HepG2 (cell line): Measurements from ENCODE around the gene NDUFA13. TPM values are rescaled to one million over a fixed set of nuclear protein-coding genes. Genes with fewer than 3 reads are reported as not detected.

Experiments
- ATAC-seq: fragments of 200-7000 bp; cut with Tn5 transposase; 3 replicates; pipeline ENCODE4 v1.9.1; 2020; ENCODE audit warnings: mild to moderate bottlenecking, moderate library complexity
- BruUV-seq: library from RNA; stranded (reverse); fragments of 400-500 nt; replicated peaks from 2 replicates; lab custom pipeline; 2021; lab: Mats Ljungman, UMichigan
- CTCF ChIA-PET: fragments of 300-600 bp; formaldehyde crosslinking; extraction: SDS; loops from one replicate; lab custom pipeline; 2021; ENCODE audit warnings: low total read pairs, inconsistent platforms, low intra/inter-chr PET ratio; lab: Yijun Ruan, JAX
- POLR2A ChIA-PET: fragments of 350-600 bp; sonication (Branson Sonifier 250); formaldehyde crosslinking; loops from one replicate; lab custom pipeline; 2020; ENCODE audit warnings: antibody characterized with exemption, inconsistent platforms; lab: Yijun Ruan, JAX
- DNase-seq: peaks from one replicate; pipeline ENCODE4 v3.0.0-alpha.2; 2015; ENCODE audit warnings: low spot score
- FAIRE-seq: peaks from 3 replicates; lab custom pipeline; 2011; peaks lifted over from hg19 to GRCh38; lab: Jason Lieb, UNC
- H2AFZ ChIP-seq: one replicate; pipeline ENCODE4 v1.6.1; 2011; ENCODE audit warnings: low read length, inconsistent platforms
- H3K27ac ChIP-seq: fragments of 300-600 bp; 3 replicates; pipeline ENCODE4 v1.8.0; 2011; ENCODE audit warnings: mixed run types, mild to moderate bottlenecking, mixed read lengths, low read length, inconsistent platforms; ENCODE audit not compliant: insufficient read depth; ENCODE audit errors: extremely low read length
- H3K27me3 ChIP-seq, 2 experiments: fragments of 200-600 bp in 1 of 2; 2 replicates in 1 of 2; 3 replicates in 1 of 2; pipeline versions ENCODE4 v1.6.0 to v1.8.0; 2011; ENCODE audit warnings: low read length in 2 of 2, mild to moderate bottlenecking in 2 of 2, moderate library complexity in 2 of 2, inconsistent platforms in 1 of 2; ENCODE audit not compliant: insufficient read depth in 2 of 2, control insufficient read depth in 1 of 2
- H3K36me3 ChIP-seq, 2 experiments: fragments of 200-600 bp in 1 of 2; replicated peaks in 1 of 2; 2 replicates in 1 of 2; 3 replicates in 1 of 2; pipeline versions ENCODE4 v1.5.1 to v1.8.0; 2011; ENCODE audit warnings: low read length in 2 of 2, inconsistent platforms in 1 of 2; ENCODE audit not compliant: insufficient read depth in 2 of 2, control insufficient read depth in 1 of 2
- H3K4me1 ChIP-seq: 2 replicates; pipeline ENCODE4 v1.5.1; 2012; ENCODE audit warnings: low read length, inconsistent platforms; ENCODE audit not compliant: insufficient read depth
- H3K4me2 ChIP-seq: 2 replicates; pipeline ENCODE4 v1.6.0; 2011; ENCODE audit warnings: low read depth, low read length, inconsistent platforms
- H3K4me3 ChIP-seq, 3 experiments: fragments of 200-600 bp in 1 of 3; sonication (generic), shearing (Covaris generic) in 1 of 3; replicated peaks in 1 of 3; 2 replicates each; pipeline ENCODE4 v1.5.1; 2011 to 2016; ENCODE audit warnings: low read length in 3 of 3, inconsistent platforms in 2 of 3, low read depth in 2 of 3, mild to moderate bottlenecking in 2 of 3, control low read depth in 1 of 3, mixed read lengths in 1 of 3; ENCODE audit not compliant: insufficient read depth in 1 of 3
- H3K79me2 ChIP-seq: one replicate; pipeline ENCODE4 v1.6.1; 2011; ENCODE audit warnings: low read length, inconsistent platforms; ENCODE audit not compliant: insufficient read depth
- H3K9ac ChIP-seq: 2 replicates; pipeline ENCODE4 v1.6.0; 2011; ENCODE audit warnings: mild to moderate bottlenecking, low read depth, low read length, inconsistent platforms; ENCODE audit not compliant: insufficient read depth
- H3K9me3 ChIP-seq: 2 replicates; pipeline ENCODE4 v1.5.1; 2012; ENCODE audit warnings: mild to moderate bottlenecking, low read length
- H4K20me1 ChIP-seq: 2 replicates; pipeline ENCODE4 v1.6.0; 2011; ENCODE audit warnings: inconsistent platforms, mild to moderate bottlenecking, low read length, moderate library complexity; ENCODE audit not compliant: insufficient read depth
- FOXC1 ChIP-seq: sonication (generic); formaldehyde crosslinking; IDR thresholded peaks from 2 replicates; pipeline ENCODE4 v1.8.0; 2022; ENCODE audit warnings: mild to moderate bottlenecking, missing genetic modification reagents, borderline replicate concordance
- GABPA ChIP-seq, 2 experiments: IDR thresholded peaks; 2 replicates each; pipeline ENCODE4 v1.6.1; 2011 to 2016; ENCODE audit warnings: low read depth in 2 of 2, low read length in 1 of 2, missing biosample characterization in 1 of 2, missing genetic modification characterization in 1 of 2
- GATAD1 ChIP-seq: IDR thresholded peaks from 2 replicates; pipeline ENCODE4 v1.6.1; 2016; ENCODE audit warnings: missing genetic modification reagents, missing compliant biosample characterization
- HNRNPK ChIP-seq: fragments of 200-400 bp; formaldehyde crosslinking; IDR thresholded peaks from 2 replicates; pipeline ENCODE4 v1.6.1; 2018; ENCODE audit warnings: low read length, low read depth, moderate library complexity, mild to moderate bottlenecking; ENCODE audit not compliant: poor library complexity, severe bottlenecking
- KAT2B ChIP-seq: fragments of 150-350 bp; IDR thresholded peaks from 2 replicates; pipeline ENCODE4 v1.6.1; 2014; ENCODE audit warnings: low read depth, low read length, borderline replicate concordance
- KDM2A ChIP-seq: sonication (generic); formaldehyde crosslinking; IDR thresholded peaks from 2 replicates; pipeline ENCODE4 v1.4.0; 2020; ENCODE audit warnings: low read depth, missing genetic modification reagents, borderline replicate concordance
- POLR2A ChIP-seq, 2 experiments: IDR thresholded peaks; 2 replicates each; pipeline ENCODE4 v1.6.1; 2011; ENCODE audit warnings: low read depth in 2 of 2, low read length in 2 of 2, mild to moderate bottlenecking in 1 of 2, moderate library complexity in 1 of 2; ENCODE audit not compliant: insufficient read depth in 1 of 2
- STAG1 ChIP-seq: sonication (generic); formaldehyde crosslinking; IDR thresholded peaks from 2 replicates; pipeline ENCODE4 v1.4.0; 2020; ENCODE audit warnings: missing genetic modification reagents
- U2AF1 ChIP-seq: fragments of 200-400 bp; formaldehyde crosslinking; optimal IDR thresholded peaks from 2 replicates; pipeline ENCODE3; 2017; ENCODE audit warnings: mild to moderate bottlenecking, low read depth, low read length
- XRCC5 ChIP-seq: fragments of 200-400 bp; formaldehyde crosslinking; optimal IDR thresholded peaks from 2 replicates; pipeline ENCODE3; 2017; ENCODE audit warnings: mild to moderate bottlenecking, low read length
- ZNF33B ChIP-seq: sonication (generic); formaldehyde crosslinking; IDR thresholded peaks from 2 replicates; pipeline ENCODE4 v1.5.1; 2020; ENCODE audit warnings: mild to moderate bottlenecking, missing genetic modification reagents
- ZNF34 ChIP-seq: sonication (generic); formaldehyde crosslinking; IDR thresholded peaks from 2 replicates; pipeline ENCODE4 v1.4.0; 2020; ENCODE audit warnings: mild to moderate bottlenecking, missing genetic modification reagents, borderline replicate concordance
- ZNF350 ChIP-seq: sonication (generic); formaldehyde crosslinking; IDR thresholded peaks from 2 replicates; pipeline ENCODE4 v1.4.0; 2020; ENCODE audit warnings: mild to moderate bottlenecking, low read depth, missing genetic modification reagents, borderline replicate concordance
- ZNF781 ChIP-seq: sonication (generic); formaldehyde crosslinking; IDR thresholded peaks from 2 replicates; pipeline ENCODE4 v1.5.1; 2020; ENCODE audit warnings: borderline replicate concordance, mild to moderate bottlenecking, missing genetic modification reagents; ENCODE audit errors: not compliant biosample characterization
- ZNF83 ChIP-seq: sonication (generic); formaldehyde crosslinking; IDR thresholded peaks from 2 replicates; pipeline ENCODE4 v1.4.0; 2020; ENCODE audit warnings: missing genetic modification reagents, mild to moderate bottlenecking, borderline replicate concordance
- WGBS: methylation state at CpG from one replicate; pipeline ENCODE4 v1.1.6; 2017; ENCODE audit warnings: low lambda C conversion rate; 5-methylcytosine and 5-hydroxymethylcytosine counted together
- in situ Hi-C: cut with HindIII; loops from 2 replicates; pipeline ENCODE4 v1.10.0; 2017; ENCODE audit warnings: low pct_unique_long_range_greater_than_20kb; ENCODE audit not compliant: extremely low pct_ligation_motif_present
- intact Hi-C: fragments of 100-400 bp; cut with micrococcal nuclease; formaldehyde crosslinking; loops from one replicate; pipeline ENCODE4 v1.10.0; 2022; ENCODE audit not compliant: unreplicated experiment
- polyA plus RNA-seq, 8 experiments: library from polyadenylated mRNA; depleted of rRNA in 3 of 8; stranded (reverse) in 7 of 8; unstranded in 1 of 8; fragments of >200 nt; fragmentation: Illumina TruSeq in 4 of 8; extraction: Trizol in 4 of 8; gene quantifications; 2 replicates each; pipeline versions ENCODE4 v1.2.1 to v1.2.3, GENCODE V29; 2011 to 2016; ENCODE audit warnings: low read depth in 4 of 8, missing spikeins in 1 of 8, mixed read lengths in 1 of 8; ENCODE audit not compliant: insufficient read depth in 1 of 8
- total RNA-seq, 5 experiments: library from RNA; depleted of rRNA; stranded (reverse); fragments of >200 nt; fragmentation: Illumina TruSeq; extraction: Trizol; gene quantifications; 2 replicates each; pipeline ENCODE4 v1.2.3, GENCODE V29; 2016; ENCODE audit warnings: low read depth in 1 of 5
- TF ChIP-seq, protein P1 (sequence below): sonication (generic); formaldehyde crosslinking; IDR thresholded peaks from 2 replicates; pipeline ENCODE4 v1.4.0; 2020; ENCODE audit warnings: missing genetic modification reagents, mild to moderate bottlenecking, borderline replicate concordance
- TF ChIP-seq, protein P2 (sequence below): sonication (generic); formaldehyde crosslinking; IDR thresholded peaks from 2 replicates; pipeline ENCODE4 v1.8.1; 2023; ENCODE audit warnings: missing genetic modification reagents, mild to moderate bottlenecking, borderline replicate concordance
- TF ChIP-seq, protein P3 (sequence below): sonication (generic); formaldehyde crosslinking; IDR thresholded peaks from 2 replicates; pipeline ENCODE4 v1.4.0; 2020; ENCODE audit warnings: mild to moderate bottlenecking, missing genetic modification reagents

The NDUFA13 gene
- total and polyA plus RNA-seq, 2 of the 13 experiments (the other 11 are each of a cell fraction or from before 2014, with no cell fraction given) = 337 to 366 TPM

DNA sequence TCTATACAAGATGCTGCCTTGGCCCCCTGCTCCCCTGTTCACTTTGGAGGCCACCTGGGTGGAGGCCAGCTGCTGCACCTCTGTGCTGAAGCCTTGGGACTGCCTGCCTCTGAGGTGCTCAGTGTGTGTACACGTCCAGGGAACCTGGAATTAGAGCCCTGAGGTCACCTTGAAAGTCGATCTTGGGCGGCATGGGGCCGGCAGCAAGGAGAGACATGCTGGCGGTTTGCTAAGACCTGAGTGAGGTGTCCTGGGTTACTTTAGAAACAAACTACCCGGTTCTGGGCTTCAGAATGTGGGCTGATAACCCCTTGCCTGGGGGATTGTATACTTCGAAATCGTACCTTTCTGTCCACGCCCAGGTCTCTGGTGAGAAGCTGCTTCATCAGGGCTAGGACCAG is 26.2 kb upstream of the NDUFA13 start (continued):
- no peak for TF ChIP-seq FOXC1 (CRISPR knock-in tag)
- TF ChIP-seq, all 625 proteins: peak for 0

DNA sequence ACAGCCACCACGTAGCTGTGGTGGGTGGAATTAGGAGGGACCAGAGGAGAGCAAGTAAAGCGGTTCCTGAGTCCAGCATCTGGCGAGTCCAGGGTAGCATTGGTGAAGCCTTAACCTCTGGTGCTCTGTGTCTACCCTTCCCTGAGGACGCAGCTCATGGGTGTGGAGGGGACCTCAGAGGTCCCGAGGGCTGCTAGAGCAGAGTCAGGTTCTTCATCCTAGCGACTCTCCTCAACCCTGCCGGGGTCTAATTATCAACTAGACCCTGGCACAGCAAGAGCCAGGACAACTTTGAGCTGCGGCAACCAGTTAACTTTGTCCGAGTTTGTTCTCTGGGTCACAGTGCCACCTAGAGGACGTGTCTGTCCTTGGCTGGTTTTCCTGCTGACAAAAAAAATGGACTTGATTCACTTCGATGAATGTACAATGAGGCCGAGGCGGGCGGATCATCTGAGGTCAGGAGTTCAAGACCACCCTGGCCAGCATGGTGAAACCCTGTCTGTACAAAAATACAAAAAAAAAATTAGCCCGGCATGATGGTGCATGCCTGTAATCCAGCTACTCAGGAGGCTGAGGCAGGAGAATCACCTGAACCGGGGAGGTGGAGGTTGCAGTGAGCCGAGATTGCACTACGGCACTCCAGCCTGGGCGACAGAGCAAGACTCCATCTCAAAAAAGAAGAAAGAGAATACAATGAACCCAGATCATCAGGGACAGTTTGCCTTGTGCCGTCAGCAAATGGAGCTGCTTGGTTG is 25.6 kb upstream of the NDUFA13 start:
- Histone ChIP-seq H3K79me2 (peaks cover 6% of the 10 kb centered on the region), H4K20me1 (peaks cover 3% of the 10 kb centered on the region; the same call in 1 of the 2 replicates), H3K4me1 (peaks cover 47% of the 10 kb centered on the region), H3K4me3 (no peak overlapping the region), H3K36me3 (peaks cover 21 to 41% of the 10 kb centered on the region in 2 experiments; a peak in 4 of 5 replicates), H2AFZ (no peak overlapping the region), H3K9me3 (no peaks in the 10 kb centered on the region), H3K27ac (peak overlapping the region; percentile 33), H3K9ac (no peak overlapping the region), H3K4me2 (no peak overlapping the region), H3K27me3 (no peaks in the 10 kb centered on the region; a peak in 1 of 5 replicates)
- no TSS peak for BruUV-seq
- ATAC-seq = peak; percentile 61
- ChIA-PET POLR2A (interaction anchor here (0.7 to 2.9 kb wide), 6 partner anchors 85 to 126 kb away, joined by 3 to 19 read pairs (median 4); partner anchors contain the start of gene GATAD2A), CTCF (interaction anchor here (1.3 to 2.4 kb wide), 3 partner anchors 123 to 147 kb away, joined by 3 to 33 read pairs (median 8); no protein-coding TSS in a partner anchor)
- in situ Hi-C loops = loop anchor here (5.0 kb wide), 1 partner anchor 123 kb away; no protein-coding TSS in a partner anchor
- FAIRE-seq = peak; percentile 91
- intact Hi-C loops = loop anchor here (1.0 kb wide), 1 partner anchor 124 kb away; no protein-coding TSS in a partner anchor
- DNase-seq = peak; percentile 75
- WGBS = 53% methylated on average over 16 of the region's 20 CpGs
- peak; percentile 45; the same call in 1 of the 2 replicates for TF ChIP-seq GATAD1 (CRISPR knock-in tag)
- TF ChIP-seq ZNF34 (CRISPR knock-in tag) = no peak
- no peak for TF ChIP-seq ZNF33B
- TF ChIP-seq POLR2A (IDR thresholded peaks at IDR 0.05; ENCODE audit: insufficient read depth in 1 of 2, low read depth in 2 of 2, low read length in 2 of 2) = no peak
- TF ChIP-seq ZNF83 = no peak
- peak; percentile 40; the same call in 1 of the 2 replicates for TF ChIP-seq ZNF350
- peak; percentile 88 for TF ChIP-seq STAG1 (CRISPR knock-in tag)
- TF ChIP-seq, protein P1, sequence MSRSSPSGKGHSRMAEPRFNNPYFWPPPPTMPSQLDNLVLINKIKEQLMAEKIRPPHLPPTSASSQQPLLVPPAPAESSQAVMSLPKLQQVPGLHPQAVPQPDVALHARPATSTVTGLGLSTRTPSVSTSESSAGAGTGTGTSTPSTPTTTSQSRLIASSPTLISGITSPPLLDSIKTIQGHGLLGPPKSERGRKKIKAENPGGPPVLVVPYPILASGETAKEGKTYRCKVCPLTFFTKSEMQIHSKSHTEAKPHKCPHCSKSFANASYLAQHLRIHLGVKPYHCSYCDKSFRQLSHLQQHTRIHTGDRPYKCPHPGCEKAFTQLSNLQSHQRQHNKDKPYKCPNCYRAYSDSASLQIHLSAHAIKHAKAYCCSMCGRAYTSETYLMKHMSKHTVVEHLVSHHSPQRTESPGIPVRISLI (CRISPR knock-in tag) = peak; percentile 78; the same call in 1 of the 2 replicates
- TF ChIP-seq U2AF1 = no peak
- peak; percentile 39 for TF ChIP-seq ZNF781
- TF ChIP-seq, protein P2, sequence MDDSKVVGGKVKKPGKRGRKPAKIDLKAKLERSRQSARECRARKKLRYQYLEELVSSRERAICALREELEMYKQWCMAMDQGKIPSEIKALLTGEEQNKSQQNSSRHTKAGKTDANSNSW (CRISPR knock-in tag) = no peak
- TF ChIP-seq KAT2B = no peak
- no peak for TF ChIP-seq HNRNPK
- TF ChIP-seq GABPA (IDR thresholded peaks at IDR 0.05; ENCODE audit: low read depth, low read length) = no peak
- TF ChIP-seq GABPA (CRISPR knock-in tag; IDR thresholded peaks at IDR 0.05; ENCODE audit: low read depth) = no peak
- 0 out of 2 replicates have a peak, but pooled peaks have one; percentile 22 for TF ChIP-seq KDM2A (CRISPR knock-in tag)
- TF ChIP-seq, protein P3, sequence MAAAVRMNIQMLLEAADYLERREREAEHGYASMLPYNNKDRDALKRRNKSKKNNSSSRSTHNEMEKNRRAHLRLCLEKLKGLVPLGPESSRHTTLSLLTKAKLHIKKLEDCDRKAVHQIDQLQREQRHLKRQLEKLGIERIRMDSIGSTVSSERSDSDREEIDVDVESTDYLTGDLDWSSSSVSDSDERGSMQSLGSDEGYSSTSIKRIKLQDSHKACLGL (CRISPR knock-in tag) = no peak
- peak; percentile 28 for TF ChIP-seq XRCC5
